ES-I3 (cell line): ENCODE data around the gene D2HGDH.
"Not testable (repeated sequence)": the region's sequence is repeated elsewhere in the genome, so short reads cannot be mapped to it uniquely, and the experiment has no call there.

Source experiments
- H3K36me3 ChIP-seq: 2 replicates; pipeline ENCODE4 v1.6.1; 2013; ENCODE audit warnings: mild to moderate bottlenecking, low read length, control low read depth, moderate library complexity; ENCODE audit not compliant: insufficient read depth
- H3K4me1 ChIP-seq: 2 replicates; pipeline ENCODE4 v1.6.1; 2013; ENCODE audit warnings: mild to moderate bottlenecking, control low read depth, low read length; ENCODE audit not compliant: insufficient read depth
- H3K9ac ChIP-seq: 2 replicates; pipeline ENCODE4 v1.6.1; 2013; ENCODE audit warnings: low read depth, mild to moderate bottlenecking, low read length, moderate library complexity
- H3K9me3 ChIP-seq: 2 replicates; pipeline ENCODE4 v1.6.1; 2013; ENCODE audit warnings: mild to moderate bottlenecking, low read length, moderate library complexity; ENCODE audit not compliant: control insufficient read depth, insufficient read depth

D2HGDH gene

GRCh38 chr2:241719093-241719492 is 15.3 kb upstream of the D2HGDH start:
- no peak overlapping the region for H3K9ac ChIP-seq
- H3K9me3 ChIP-seq = peaks cover under 1% of the 10 kb centered on the region; the same call in 1 of the 2 replicates
- no peaks in the 10 kb centered on the region for H3K4me1 ChIP-seq
- 0 out of 2 replicates have a peak, but pooled peaks cover under 1% of the 10 kb centered on the region for H3K36me3 ChIP-seq

- Histone ChIP-seq H3K9me3 (no peaks in the 10 kb centered on the region), H3K36me3 (no peaks in the 10 kb centered on the region), H3K4me1 (no peaks in the 10 kb centered on the region), H3K9ac (no peak overlapping the region)
Measured at GRCh38 chr2:241720099-241720498, 14.3 kb upstream of the D2HGDH start.

GRCh38 chr2:241720560-241720959 is 13.9 kb upstream of the D2HGDH start:
- Histone ChIP-seq H3K9me3 (no peaks in the 10 kb centered on the region), H3K9ac (no peak overlapping the region), H3K36me3 (no peaks in the 10 kb centered on the region), H3K4me1 (no peaks in the 10 kb centered on the region)

- H3K4me1 ChIP-seq = no peaks in the 10 kb centered on the region
- H3K36me3 ChIP-seq = no peaks in the 10 kb centered on the region
- no peaks in the 10 kb centered on the region for H3K9me3 ChIP-seq
- H3K9ac ChIP-seq = no peak overlapping the region
Measured at GRCh38 chr2:241721852-241722251, 12.6 kb upstream of the D2HGDH start.

- no peak overlapping the region for H3K9ac ChIP-seq
- H3K36me3 ChIP-seq = no peaks in the 10 kb centered on the region
Measured at GRCh38 chr2:241722896-241723454, 11.5 kb upstream of the D2HGDH start.

GRCh38 chr2:241724259-241724974 is 10.0 kb upstream of the D2HGDH start:
- no peaks in the 10 kb centered on the region for H3K4me1 ChIP-seq
- no peak overlapping the region for H3K9ac ChIP-seq
- H3K9me3 ChIP-seq = no peaks in the 10 kb centered on the region
- H3K36me3 ChIP-seq = no peaks in the 10 kb centered on the region

More at GRCh38 chr2:241722896-241723454, 11.5 kb upstream of the D2HGDH start:
- Histone ChIP-seq H3K9me3 (no peaks in the 10 kb centered on the region), H3K4me1 (no peaks in the 10 kb centered on the region)

- Histone ChIP-seq H3K4me1 (no peaks in the 10 kb centered on the region), H3K9me3 (no peaks in the 10 kb centered on the region), H3K9ac (no peak overlapping the region), H3K36me3 (no peaks in the 10 kb centered on the region)
Measured at GRCh38 chr2:241724975-241725870, 9.2 kb upstream of the D2HGDH start.

GRCh38 chr2:241726459-241726858 is 8.0 kb upstream of the D2HGDH start:
- Histone ChIP-seq H3K4me1 (no peaks in the 10 kb centered on the region), H3K36me3 (no peaks in the 10 kb centered on the region), H3K9ac (no peak overlapping the region), H3K9me3 (no peaks in the 10 kb centered on the region)

- Histone ChIP-seq H3K36me3 (no peaks in the 10 kb centered on the region), H3K9ac (no peak overlapping the region), H3K4me1 (no peaks in the 10 kb centered on the region), H3K9me3 (no peaks in the 10 kb centered on the region)
Measured at GRCh38 chr2:241728000-241728399, 6.4 kb upstream of the D2HGDH start.

- H3K9ac ChIP-seq = no peak overlapping the region
- H3K36me3 ChIP-seq = no peaks in the 10 kb centered on the region
- H3K4me1 ChIP-seq = no peaks in the 10 kb centered on the region
- H3K9me3 ChIP-seq = no peaks in the 10 kb centered on the region
Measured at GRCh38 chr2:241728627-241729026, 5.8 kb upstream of the D2HGDH start.

- Histone ChIP-seq H3K9me3 (no peaks in the 10 kb centered on the region), H3K9ac (no peak overlapping the region), H3K4me1 (no peaks in the 10 kb centered on the region), H3K36me3 (no peaks in the 10 kb centered on the region)
Measured at GRCh38 chr2:241729868-241730267, 4.6 kb upstream of the D2HGDH start.

GRCh38 chr2:241730671-241731293 is 3.6 kb upstream of the D2HGDH start:
- H3K9ac ChIP-seq = no peak overlapping the region

GRCh38 chr2:241732513-241733186 is 1.8 kb upstream of the D2HGDH start:
- not testable (repeated sequence) for H3K4me1 ChIP-seq, H3K36me3 ChIP-seq, H3K9ac ChIP-seq, H3K9me3 ChIP-seq

More at GRCh38 chr2:241730671-241731293, 3.6 kb upstream of the D2HGDH start:
- Histone ChIP-seq H3K4me1 (no peaks in the 10 kb centered on the region), H3K9me3 (no peaks in the 10 kb centered on the region), H3K36me3 (no peaks in the 10 kb centered on the region)
